ENCODE measurements around the gene RPL5.
A peak's percentile ranks its signal among the peaks of the same experiment; 100 is the strongest.
"Not testable (repeated sequence)": the region's sequence is repeated elsewhere in the genome, so short reads cannot be mapped to it uniquely, and the experiment has no call there.

Gene RPL5

DNA sequence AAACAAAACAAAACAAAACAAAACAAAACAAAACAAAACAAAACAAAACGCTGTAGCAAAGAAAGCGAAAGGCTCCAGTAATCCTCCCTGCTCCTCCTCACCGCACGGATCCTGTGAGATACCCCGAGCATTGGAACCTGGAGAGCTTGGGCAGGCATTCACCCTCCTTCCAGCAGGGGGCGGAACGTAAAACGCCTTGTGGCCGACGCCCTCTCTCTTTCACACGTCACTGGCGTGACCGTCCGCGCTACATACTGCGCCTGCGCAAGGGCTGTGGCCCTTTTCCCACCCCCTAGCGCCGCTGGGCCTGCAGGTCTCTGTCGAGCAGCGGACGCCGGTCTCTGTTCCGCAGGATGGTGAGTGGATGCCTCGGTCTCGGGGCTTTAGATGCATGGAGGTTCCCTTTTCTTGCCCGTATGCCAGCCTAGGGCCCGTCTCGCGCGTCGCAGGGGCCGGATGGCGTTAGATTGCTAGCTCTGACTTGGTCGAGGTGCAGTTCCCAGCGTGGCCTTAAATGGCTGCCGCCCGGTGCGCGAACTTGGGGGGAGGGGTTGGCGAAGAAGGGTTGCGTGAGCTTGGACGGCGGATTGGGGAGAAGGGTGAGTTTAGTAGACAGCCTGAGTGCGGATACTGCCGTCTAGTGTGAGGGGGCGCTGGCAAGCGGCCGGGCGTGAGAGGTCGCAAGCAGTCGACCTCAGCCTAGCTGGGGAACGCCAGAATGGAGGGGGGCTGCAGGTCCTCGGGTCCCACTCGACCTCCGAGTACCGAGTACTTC, at the start of gene RPL5:
RPL5 (plus strand) TSS at position 279 of the 775 bp plus-strand sequence; CDS start at position 354, 75 bp downstream.
- peak; percentile 98 for DNase-seq (ENCODE audit: low spot score)

GRCh38 chr1:92783550-92783949, 48.3 kb upstream of the RPL5 start:
- not testable (repeated sequence) for DNase-seq (ENCODE audit: low spot score)

- DNase-seq (ENCODE audit: low spot score): peak; percentile 58
These were observed 47.7 kb upstream of the RPL5 start for GRCh38 chr1:92784021-92784638.

DNA sequence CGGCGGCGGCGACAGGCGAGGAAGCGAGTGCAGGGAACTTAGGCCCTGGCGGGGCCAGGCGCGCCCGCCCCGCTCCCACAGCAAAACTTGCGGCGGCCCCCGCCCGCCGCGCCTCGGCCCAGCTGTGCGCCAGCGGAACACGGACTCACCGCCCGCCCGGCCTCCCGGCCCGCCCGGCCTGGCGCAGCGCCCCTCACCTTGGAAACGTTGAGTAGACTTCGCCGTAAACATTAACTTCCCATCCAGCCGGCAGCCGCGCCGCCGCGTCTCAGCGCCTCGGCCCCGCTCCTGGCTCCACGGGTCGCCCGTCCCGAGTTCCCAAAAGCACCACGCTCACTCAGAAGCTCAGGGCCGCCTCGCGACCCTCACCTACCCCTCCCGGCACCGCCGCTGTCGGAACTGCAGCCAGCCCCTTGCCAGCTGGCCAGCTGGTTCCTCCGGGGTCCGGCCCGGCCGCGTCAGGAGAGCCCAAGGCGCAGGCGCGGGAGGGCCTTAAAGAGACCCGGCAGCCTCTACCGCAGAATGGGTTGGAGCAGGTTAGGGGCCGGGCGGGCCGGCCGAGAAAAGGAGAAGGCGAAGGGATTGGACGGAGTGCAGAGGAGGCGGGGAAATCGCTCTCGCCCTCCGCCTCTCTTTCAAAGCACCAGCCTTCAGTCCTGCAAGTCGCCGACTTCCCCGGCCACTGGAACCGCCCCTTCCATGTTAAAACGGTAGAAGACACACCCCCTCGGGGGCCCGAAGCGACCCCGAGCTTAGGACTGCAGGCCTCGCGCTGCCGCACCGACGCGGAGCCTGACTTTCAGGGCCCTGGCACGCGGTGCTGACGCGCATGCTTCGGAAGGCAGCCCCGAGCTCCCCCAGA, 47.0 kb upstream of the RPL5 start, which contains the start of gene EVI5:
EVI5 (minus strand) TSS at position 470 of the 862 bp plus-strand sequence. CDS start 48,562 bp downstream, outside the sequence.
- peak; percentile 92 for DNase-seq (ENCODE audit: low spot score)

- no peak for DNase-seq (ENCODE audit: low spot score)
These were observed 45.5 kb upstream of the RPL5 start for GRCh38 chr1:92786111-92786901.

DNA sequence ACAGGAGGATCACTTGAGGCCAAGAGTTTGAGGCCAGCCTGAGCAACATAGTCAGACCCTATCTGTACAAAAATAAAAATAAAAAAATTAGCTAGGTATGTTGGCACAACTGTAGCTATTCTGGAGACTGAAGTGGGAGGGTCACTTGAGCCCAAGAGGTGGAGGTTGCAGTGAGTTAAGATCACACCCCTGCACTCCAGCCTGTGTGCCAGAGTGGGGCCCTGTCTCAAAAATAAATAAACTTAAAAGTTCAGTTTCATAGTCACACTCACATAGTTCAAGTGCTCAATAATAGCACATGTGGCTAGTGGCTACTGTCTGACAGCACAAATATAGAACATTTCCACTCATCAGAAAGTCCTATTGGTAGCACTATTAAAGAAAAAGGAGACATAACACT, 41.8 kb upstream of the RPL5 start:
- no peak for DNase-seq (ENCODE audit: low spot score)

GRCh38 chr1:92790867-92791266, 41.0 kb upstream of the RPL5 start:
- no peak for DNase-seq (ENCODE audit: low spot score)

DNA sequence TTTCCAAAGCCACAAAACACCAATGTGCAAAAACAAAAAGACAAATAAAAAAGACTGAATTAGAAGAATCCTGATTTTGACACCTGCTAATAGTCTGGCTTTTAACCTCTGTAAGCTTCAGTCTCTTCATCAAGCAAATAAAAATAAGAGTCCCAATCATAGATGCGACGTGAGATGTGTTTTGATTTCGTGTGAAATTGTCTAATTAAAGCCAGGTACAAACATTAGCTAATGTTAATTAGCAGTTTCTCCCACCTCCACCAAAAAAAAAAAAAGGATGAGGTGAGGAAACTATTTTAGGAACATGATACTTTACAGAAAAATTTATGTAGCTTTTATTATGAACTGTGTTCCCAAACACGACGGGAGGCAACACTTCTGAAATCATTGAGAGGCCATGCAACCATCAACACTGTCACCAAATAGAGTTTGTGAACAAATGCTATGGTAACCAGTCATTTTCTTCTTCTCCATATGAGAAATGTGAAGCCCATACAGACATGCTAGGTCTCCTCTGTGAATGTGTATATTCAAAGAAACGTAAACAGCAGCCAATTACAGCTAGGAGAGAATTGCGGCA, 40.3 kb upstream of the RPL5 start:
- DNase-seq (ENCODE audit: low spot score): no peak

GRCh38 chr1:92792340-92792782, 39.5 kb upstream of the RPL5 start:
- DNase-seq (ENCODE audit: low spot score): no peak

DNA sequence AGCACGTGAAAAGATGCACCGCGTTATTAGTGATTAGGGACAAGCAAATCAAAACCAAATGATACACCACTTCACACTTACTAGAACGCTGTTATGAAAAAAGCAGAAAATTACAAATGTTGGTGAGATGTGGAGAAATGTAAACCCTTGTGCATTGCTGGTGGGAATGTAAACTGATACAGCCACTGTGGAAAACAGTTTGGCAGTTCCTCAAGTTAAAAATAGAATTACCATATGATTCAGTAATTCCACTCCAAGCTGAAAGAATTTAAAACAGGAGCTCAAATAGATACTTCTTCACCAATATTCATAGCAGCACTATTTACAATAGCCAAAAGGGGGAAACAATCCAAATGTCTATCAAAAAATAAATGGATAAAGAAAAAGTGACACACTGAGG, 36.7 kb upstream of the RPL5 start:
- no peak for DNase-seq (ENCODE audit: low spot score)

DNA sequence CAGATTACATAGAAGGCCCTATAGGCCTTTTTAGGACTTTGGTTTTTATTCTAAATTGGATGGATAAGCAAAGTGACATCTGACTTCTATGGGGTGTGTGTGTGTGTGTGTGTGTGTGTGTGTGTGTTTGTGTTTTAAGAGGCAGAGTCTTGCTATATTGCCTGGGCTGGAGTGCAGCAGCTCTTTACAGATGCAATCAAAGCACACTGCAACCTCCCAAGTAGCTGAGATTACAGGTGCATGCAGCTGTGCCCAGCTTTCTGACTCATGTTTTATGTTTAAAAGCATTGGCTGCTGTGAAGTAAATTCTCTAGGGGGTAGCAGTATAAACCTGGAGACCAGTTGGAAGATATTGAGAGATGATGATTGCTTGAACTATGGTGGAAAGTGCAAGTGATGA, 34.5 kb upstream of the RPL5 start:
- no peak for DNase-seq (ENCODE audit: low spot score)

GRCh38 chr1:92797961-92798360, 33.9 kb upstream of the RPL5 start:
- no peak for DNase-seq (ENCODE audit: low spot score)

GRCh38 chr1:92803140-92803887, 28.5 kb upstream of the RPL5 start:
- no peak for DNase-seq (ENCODE audit: low spot score)

DNA sequence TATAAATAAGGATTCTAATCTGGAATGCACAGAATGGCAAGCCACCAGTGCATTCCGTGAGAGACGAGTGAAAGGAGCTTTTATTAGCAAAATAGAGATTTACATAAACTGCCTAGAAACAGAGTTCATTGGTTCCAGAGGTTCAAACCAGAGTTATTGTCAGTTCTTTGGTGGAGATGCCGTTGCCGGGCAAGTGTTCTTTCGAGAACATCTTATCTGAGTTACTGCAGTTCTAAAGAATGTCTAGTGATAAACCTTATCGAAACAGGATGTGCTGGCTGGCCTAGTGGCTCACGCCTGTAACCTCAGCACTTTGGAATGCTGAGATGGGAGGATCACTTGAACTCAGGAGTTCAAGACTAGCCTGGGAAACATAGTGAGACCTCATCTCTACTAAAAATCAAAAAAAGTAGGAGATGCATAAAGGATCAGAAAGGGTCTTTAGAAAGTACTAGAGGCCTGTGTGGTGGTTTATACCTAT, 27.1 kb upstream of the RPL5 start:
- peak; percentile 89 for DNase-seq (ENCODE audit: low spot score)

DNA sequence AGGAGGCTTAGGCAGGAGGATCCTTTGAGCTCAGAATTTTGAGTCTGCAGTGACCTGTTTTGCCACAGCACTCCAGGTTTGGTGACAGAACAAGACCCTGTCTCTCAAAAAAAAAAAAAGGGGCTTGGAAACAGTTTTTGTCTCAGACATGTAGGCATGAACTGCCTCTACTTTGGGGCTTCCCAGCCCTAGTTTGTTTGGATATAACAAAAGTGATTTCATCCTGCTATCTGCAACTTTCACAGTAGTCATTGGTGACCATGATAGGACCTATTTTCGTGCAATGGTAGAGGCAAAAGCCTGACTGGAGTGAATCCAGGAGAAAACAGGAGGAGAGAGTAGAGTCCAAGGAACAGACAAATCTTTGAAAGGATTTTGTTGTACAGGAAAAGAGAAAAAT, 26.6 kb upstream of the RPL5 start:
- no peak for DNase-seq (ENCODE audit: low spot score)

DNA sequence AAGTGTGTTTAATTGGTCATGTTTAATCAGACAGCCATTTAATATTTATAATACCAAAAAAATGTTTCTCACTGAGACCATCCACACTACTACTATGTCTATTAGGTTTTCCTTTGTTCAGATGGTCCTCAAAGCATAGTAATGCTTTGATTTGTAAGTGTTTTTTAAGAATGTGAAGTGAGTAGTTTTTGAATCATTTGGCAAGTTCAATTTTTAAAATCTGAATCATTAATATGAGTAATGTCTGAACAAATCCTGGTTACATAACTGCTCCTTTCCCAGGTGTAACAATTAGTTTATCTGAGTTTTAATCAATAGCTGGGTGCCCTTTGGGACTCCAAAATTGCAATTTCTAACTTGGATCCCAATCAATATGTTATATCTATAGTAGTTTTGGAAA, 23.5 kb upstream of the RPL5 start:
- DNase-seq (ENCODE audit: low spot score): no peak

DNA sequence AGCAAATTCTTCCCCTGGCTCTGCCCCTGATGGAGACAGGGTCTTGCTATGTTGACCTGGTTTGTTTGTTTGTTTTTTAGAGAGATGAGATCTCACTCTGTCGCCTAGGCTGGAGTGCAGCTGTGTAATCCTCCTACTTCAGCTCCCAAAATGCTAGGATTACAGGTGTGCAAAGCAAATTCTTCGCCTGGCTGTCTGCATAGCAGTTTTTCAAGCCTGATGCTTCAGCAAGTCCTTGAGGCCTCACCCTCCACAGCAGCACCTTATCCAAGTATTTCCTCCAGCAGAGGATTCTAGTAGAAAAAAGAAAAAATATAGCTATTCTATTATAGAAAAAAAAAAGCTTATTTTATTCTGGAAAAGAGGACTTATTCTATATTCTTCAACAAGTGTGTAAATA, 15.1 kb upstream of the RPL5 start:
- no peak for DNase-seq (ENCODE audit: low spot score)

GRCh38 chr1:92817137-92817697, 14.6 kb upstream of the RPL5 start:
- no peak for DNase-seq (ENCODE audit: low spot score)

- DNase-seq (ENCODE audit: low spot score): peak; percentile 37
These were observed 13.7 kb upstream of the RPL5 start for GRCh38 chr1:92817986-92818764.

Data from pons (tissue), 1 donor.